NCI-H1436 (cell line): ENCODE data around the gene SSNA1.

Experiments used
- DNase-seq: peaks from one replicate; lab custom pipeline; 2025; lab: John Stamatoyannopoulos, UW

SSNA1 gene, protein sequence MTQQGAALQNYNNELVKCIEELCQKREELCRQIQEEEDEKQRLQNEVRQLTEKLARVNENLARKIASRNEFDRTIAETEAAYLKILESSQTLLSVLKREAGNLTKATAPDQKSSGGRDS

DNA sequence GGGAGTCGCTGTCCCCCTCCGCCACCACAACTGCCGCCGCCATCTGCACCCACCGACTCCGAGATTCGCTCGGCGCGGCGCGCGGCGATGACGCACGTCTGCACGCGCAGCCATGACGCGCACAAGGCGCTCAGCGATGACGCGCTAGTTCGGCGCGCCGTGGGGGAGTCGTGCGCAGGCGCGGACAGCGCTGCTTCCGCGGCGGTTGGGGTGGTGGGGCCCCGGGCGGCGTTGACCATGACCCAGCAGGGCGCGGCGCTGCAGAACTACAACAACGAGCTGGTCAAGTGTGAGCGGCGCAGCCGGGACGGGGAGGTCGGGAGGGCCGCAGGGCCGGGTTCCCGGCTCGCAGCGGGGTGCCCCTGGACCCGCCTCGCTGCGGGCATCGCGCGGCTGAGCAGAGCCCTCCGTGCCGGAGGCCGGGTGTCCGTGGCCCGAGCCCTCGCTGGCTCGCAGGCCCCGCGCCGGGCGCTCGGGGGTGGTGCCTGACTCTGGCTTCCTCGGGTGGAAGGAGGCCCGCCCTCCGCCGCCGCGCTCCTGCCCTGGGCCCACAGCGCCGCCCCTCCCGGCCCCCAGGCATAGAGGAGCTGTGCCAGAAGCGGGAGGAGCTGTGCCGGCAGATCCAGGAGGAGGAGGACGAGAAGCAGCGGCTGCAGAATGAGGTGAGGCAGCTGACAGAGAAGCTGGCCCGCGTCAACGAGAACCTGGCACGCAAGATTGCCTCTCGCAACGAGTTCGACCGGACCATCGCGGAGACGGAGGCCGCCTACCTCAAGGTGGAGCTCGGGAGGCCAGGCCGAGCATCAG is at the start of gene SSNA1, which contains the start of gene ANAPC2:
Gene SSNA1, plus strand, starts transcription at position 187 of the 807 bp plus-strand sequence. Its CDS starts 51 bp downstream, at position 238.
Gene ANAPC2, minus strand, starts transcription at position 71 of the 807 bp plus-strand sequence. Its CDS starts 28 bp downstream, at position 43.
- DNase-seq, result peak; percentile 89

- DNase-seq, result no peak
Observed at GRCh38 chr9:137138722-137139467, 49.6 kb upstream of the SSNA1 start, which contains the start of gene GRIN1. GRIN1 (plus strand) TSS chr9:137139154; CDS start chr9:137139487, 333 bp downstream.

DNA sequence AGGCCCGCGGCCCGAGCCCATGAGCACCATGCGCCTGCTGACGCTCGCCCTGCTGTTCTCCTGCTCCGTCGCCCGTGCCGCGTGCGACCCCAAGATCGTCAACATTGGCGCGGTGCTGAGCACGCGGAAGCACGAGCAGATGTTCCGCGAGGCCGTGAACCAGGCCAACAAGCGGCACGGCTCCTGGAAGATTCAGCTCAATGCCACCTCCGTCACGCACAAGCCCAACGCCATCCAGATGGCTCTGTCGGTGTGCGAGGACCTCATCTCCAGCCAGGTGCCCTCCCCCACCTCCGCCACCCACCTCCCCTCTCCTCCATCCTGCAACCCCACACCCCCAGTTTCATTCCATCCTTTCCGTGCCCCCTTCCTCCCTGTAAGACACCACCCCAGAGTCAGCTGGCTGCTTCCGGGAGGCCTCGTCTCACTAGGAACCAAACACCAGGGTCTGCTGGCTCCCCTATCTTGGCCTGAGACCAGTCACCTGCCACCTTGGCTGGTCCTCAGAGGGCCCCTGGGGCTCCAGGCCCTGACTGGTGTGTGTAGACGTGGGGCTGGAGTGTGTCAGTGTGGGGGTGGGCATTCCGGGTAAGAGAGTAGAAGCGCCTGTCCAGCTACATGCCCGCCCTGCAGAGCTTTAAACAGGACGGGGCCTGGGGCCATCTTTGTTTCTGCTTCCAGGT is 48.9 kb upstream of the SSNA1 start:
- DNase-seq, result no peak

GRCh38 chr9:137140151-137141012 is 48.1 kb upstream of the SSNA1 start:
- no peak for DNase-seq

DNA sequence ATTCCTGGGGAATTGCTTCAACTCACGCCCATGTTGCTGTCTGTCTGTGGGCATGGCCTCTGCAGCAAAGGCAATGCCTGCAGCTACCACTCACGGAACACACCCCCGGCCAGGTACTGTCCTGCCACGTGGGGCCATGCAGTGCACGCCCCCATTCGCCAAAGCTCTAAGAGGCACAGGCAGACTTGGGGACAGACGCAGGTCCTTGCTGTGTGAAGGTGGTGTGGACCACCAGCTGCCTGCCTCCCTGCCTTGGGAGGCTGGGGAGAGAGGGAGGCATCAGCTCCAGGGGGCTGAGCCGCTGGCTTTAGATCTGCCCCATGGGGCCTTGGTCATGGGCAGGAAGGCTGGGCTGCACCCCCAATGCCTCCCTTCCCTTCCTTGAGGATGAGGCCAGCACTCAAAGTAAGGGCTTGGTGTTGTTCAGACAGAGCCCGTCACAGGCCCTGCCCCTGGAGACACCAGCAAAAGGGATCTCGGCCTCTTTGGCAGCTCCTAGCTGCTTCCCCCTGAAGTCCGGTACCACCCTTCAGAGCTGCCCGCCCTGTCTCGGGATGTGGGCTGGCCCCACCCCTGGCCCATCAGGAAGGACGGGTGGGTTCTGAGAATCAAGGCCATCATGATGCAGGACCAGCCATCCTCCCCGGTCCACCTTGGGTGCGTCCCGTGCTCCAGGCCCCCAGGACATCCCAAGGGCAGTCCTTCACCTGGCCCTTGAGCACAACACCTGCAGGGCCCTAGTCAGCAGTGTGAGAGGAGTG is 47.2 kb upstream of the SSNA1 start:
- DNase-seq, result no peak

DNA sequence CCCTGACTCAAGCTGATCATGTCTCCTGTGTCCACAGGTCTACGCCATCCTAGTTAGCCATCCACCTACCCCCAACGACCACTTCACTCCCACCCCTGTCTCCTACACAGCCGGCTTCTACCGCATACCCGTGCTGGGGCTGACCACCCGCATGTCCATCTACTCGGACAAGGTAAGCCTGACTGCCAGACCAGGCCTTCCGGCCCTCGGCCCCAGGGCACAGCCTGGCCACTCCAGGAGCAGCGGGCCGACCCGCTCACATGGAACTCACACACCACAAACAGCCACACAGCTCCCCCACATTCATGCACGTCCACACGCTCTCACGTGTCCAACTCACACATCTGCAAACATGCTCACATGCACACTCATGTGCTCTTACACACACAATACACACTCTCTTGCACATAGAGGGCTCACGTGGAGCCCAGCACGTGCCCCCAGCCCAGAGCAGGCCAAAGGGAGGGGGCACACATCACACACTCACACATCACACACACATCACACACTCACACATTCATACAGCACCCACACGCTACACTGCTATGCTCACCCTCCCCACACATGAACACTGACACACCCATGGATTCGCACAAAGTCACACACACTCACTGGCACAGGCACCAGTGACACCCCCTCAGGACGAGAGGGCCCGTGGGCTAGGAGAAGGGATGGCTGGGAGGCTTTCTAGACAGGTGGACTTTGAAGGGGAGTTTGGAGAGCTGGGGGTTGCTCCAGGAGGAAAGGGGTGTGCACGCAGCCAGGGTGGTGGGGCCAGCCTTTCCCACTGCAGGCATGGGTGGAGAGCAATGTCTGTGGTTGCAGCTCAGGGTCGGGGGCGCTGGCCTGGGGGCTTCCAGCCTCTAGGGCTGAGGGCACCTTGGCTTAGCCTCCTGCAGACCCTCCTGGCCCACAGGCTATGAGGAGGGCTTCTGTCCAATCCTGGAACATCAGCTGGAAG is 46.2 kb upstream of the SSNA1 start:
- DNase-seq, result no peak

DNA sequence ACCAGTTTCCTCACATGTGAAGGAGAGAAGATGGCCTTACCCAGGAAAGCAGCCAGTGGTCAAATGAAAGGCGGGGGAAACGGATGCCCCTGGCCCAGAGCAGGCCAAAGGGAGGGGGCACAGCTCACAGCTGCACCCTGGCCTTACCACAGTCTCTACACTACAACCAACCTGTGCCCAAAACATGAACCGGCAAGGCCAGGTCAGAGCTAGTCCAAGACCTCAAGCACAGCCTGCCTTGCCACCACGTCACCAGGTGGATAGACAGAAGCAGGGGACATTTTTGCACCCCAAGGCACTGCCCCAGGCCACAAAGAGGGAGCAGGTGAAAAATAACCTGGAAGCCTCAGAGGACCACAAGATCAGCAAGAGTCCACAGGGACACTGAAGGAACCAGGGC is 45.0 kb upstream of the SSNA1 start:
- DNase-seq, result no peak

GRCh38 chr9:137145731-137146526 is 42.5 kb upstream of the SSNA1 start:
- no peak for DNase-seq

GRCh38 chr9:137146527-137146918 is 42.0 kb upstream of the SSNA1 start:
- DNase-seq, result no peak

DNA sequence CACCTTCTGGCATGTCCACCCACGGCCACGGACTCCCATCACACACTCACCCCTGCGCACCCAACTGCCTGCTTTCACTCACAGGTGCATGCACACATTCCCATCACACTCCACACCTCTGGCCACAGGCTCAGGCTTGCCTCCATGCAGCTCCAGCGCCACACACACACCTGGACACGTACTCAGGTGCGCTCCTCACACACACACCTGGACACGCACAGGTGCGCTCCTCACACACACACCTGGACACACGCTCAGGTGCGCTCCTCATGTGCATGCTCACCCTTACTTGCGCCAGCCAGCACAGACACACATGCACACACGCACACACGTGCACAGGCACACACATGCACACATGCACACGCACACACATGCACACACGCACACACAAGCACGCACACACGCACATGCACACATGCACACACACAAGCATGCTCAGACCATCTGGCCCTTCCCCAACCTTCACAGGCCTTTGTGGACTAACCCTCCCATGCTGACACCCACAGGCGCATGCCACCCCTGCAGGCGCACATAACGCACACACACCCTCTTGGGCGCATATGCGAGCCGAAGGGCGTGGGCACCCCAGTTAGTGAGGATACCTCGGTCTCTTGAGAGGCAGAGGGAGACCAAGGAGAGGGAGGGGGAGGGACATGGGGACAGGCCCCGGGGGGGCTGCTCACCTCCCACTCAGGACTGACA is 41.2 kb upstream of the SSNA1 start:
- DNase-seq, result no peak

- DNase-seq, result no peak
Observed at GRCh38 chr9:137147793-137148160, 40.7 kb upstream of the SSNA1 start.

DNA sequence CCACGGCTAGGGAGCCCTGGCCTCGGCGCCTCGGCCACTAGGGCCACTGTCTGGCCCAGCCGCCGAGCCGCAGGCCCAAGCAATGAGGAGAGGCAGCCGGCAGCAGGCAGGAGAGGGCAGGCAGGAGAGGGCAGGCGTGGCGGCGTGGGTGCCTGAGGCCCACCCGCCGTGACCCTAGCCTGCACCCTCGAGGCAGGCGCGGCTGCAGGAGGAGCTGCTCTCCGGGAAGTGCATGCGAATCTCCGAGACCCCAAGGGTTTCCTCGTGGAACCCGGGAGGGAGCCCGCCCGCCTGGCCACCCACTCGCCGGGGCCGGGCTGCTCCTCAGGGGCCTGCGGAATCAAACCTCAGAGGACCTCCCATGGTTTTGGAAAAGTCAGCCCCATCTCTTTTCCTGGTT is 40.2 kb upstream of the SSNA1 start:
- no peak for DNase-seq

GRCh38 chr9:137148661-137149060 is 39.8 kb upstream of the SSNA1 start:
- DNase-seq, result no peak

GRCh38 chr9:137149363-137149762 is 39.1 kb upstream of the SSNA1 start:
- DNase-seq, result no peak

GRCh38 chr9:137149942-137150616 is 38.4 kb upstream of the SSNA1 start:
- DNase-seq, result peak; percentile 96

DNA sequence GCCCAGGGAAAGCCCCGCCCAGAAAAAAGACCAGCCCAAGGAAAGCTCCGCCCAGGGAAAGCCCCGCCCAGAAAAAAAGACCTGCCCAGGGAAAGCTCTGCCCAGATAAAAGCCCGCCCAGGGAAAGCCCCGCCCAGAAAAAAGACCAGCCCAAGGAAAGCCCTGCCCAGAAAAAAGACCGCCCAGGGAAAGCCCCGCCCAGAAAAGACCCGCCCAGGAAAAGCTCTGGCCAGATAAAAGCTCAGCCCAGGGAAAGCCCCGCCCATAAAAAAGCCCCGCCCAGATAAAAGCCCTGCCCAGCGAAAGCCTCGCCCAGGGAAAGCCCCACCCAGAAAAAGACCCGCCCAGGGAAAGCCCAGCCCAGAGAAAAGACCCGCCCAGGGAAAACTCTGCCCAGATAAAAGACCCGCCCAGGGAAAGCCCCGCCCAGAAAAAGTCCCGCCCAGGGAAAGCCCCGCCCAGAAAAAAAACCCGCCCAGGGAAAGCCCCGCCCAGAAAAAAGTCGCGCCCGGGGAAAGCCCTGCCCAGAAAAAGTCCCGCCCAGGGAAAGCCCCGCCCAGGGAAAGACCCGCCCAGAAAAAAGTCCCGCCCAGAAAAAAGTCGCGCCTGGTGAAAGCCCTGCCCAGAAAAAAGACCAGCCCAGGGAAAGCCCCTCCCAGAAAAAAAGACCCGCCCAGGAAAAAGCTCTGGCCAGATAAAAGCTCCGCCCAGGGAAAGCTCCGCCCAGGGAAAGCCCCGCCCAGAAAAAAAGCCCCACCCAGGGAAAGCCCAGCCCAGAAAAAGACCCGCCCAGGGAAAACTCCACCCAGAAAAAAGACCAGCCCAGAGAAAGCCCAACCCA is 37.6 kb upstream of the SSNA1 start:
- DNase-seq, result peak; percentile 96
